GM12874 (cell line): ENCODE results near the gene TMEM9.

Experiments used
- TF ChIP-seq, protein P1 (sequence below): IDR thresholded peaks from 2 replicates; pipeline ENCODE4 v1.5.1; 2011; ENCODE audit warnings: low read depth, mild to moderate bottlenecking, control low read depth, low read length, moderate library complexity; ENCODE audit not compliant: insufficient read depth

Gene TMEM9

GRCh38 chr1:201154389-201155165, at the start of gene TMEM9:
TSS of gene TMEM9 (minus strand) at chr1:201154474. CDS start at chr1:201153923, 551 bp downstream.
- TF ChIP-seq, protein P1, sequence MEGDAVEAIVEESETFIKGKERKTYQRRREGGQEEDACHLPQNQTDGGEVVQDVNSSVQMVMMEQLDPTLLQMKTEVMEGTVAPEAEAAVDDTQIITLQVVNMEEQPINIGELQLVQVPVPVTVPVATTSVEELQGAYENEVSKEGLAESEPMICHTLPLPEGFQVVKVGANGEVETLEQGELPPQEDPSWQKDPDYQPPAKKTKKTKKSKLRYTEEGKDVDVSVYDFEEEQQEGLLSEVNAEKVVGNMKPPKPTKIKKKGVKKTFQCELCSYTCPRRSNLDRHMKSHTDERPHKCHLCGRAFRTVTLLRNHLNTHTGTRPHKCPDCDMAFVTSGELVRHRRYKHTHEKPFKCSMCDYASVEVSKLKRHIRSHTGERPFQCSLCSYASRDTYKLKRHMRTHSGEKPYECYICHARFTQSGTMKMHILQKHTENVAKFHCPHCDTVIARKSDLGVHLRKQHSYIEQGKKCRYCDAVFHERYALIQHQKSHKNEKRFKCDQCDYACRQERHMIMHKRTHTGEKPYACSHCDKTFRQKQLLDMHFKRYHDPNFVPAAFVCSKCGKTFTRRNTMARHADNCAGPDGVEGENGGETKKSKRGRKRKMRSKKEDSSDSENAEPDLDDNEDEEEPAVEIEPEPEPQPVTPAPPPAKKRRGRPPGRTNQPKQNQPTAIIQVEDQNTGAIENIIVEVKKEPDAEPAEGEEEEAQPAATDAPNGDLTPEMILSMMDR = no peak

DNA sequence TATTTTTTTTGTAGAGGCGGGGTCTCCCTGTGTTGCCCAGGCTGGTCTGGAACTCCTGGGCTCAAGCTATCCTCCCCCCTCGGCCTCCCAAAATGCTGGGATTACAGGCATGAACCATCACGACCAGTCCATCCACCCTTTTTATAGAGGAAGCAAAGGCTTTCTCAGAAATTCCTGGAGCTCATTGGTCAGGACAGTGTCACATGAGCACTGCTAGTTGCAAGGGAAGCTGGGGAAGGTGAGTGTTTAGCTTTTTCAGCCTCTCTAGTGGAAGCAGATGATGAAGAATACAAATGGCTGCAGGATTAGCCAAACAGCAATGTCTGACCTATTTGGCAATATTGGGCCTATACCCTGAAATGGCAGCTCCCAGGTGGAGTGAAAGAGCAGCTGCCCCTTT, 44.3 kb upstream of the TMEM9 start:
- TF ChIP-seq, protein P1 = no peak

GRCh38 chr1:201194046-201194445, 39.8 kb upstream of the TMEM9 start:
- TF ChIP-seq, protein P1 = no peak

GRCh38 chr1:201192261-201192788, 38.1 kb upstream of the TMEM9 start:
- TF ChIP-seq, protein P1 = no peak

GRCh38 chr1:201191653-201192260, 37.5 kb upstream of the TMEM9 start:
- TF ChIP-seq, protein P1 = no peak

- TF ChIP-seq, protein P1 = no peak
These were observed 36.4 kb upstream of the TMEM9 start, which contains the start of gene IGFN1 for GRCh38 chr1:201190624-201191051. TSS of gene IGFN1 (plus strand) at chr1:201190824. CDS start at chr1:201193294, 2,470 bp downstream.

DNA sequence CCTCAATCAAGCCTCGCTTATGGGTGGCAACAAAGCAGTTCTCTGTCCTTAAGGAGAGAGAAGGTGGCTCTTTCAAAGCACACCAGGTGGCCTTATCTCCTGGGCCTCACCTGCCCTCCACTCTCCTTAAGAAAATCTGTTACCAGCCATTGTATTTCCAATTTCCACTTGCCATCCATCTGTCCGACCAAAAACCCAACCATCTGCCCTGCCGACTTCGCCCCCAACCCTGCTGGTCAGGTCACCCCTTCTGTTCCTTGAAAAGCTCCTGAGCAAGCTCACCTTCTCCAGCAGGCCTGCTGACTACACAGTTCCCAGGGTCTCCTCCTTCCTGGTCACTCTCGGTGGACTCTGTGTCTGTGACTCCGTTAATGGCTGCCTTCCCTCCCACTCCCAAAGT, 35.7 kb upstream of the TMEM9 start:
- TF ChIP-seq, protein P1 = no peak
